OCI-LY7 (cell line): Measurements from ENCODE around the gene ZNF443. TPM values are rescaled to one million over a fixed set of nuclear protein-coding genes. Genes with fewer than 3 reads are reported as not detected.
"Not testable (repeated sequence)": the region's sequence is repeated elsewhere in the genome, so short reads cannot be mapped to it uniquely, and the experiment has no call there.

ENCODE experiments used
- BruUV-seq: library from RNA; stranded (reverse); fragments of 400-500 nt; replicated peaks from 2 replicates; lab custom pipeline; 2021; lab: Mats Ljungman, UMichigan
- CTCF ChIA-PET: fragments of 300-600 bp; sonication (Branson Sonifier 250); formaldehyde crosslinking; loops from one replicate; lab custom pipeline; 2022; ENCODE audit warnings: antibody characterized with exemption; ENCODE audit not compliant: unreplicated experiment; lab: Charles Lee
- POLR2A ChIA-PET: fragments of 300-600 bp; sonication (Branson Sonifier 250); formaldehyde crosslinking; loops from one replicate; lab custom pipeline; 2022; ENCODE audit warnings: antibody characterized with exemption; lab: Charles Lee
- DNase-seq: peaks from one replicate; pipeline ENCODE4 v3.0.0-alpha.2; 2015; ENCODE audit warnings: low spot score
- H2AFZ ChIP-seq: fragments of 200-600 bp; sonication (generic), shearing (Covaris generic); 2 replicates; pipeline ENCODE4 v1.6.1; 2014; ENCODE audit warnings: mild to moderate bottlenecking, antibody characterized with exemption, low read length, moderate library complexity
- H3K27ac ChIP-seq: fragments of 200-600 bp; sonication (generic); 2 replicates; pipeline ENCODE4 v1.5.1; 2014; ENCODE audit warnings: mixed run types, low read depth, mild to moderate bottlenecking, moderate library complexity, low read length, inconsistent platforms; ENCODE audit not compliant: poor library complexity, severe bottlenecking
- H3K36me3 ChIP-seq: fragments of 200-600 bp; sonication (generic); 2 replicates; pipeline ENCODE4 v1.6.1; 2014; ENCODE audit warnings: mild to moderate bottlenecking, antibody characterized with exemption, low read length, moderate library complexity, mixed read lengths; ENCODE audit not compliant: insufficient read depth
- H3K4me1 ChIP-seq: fragments of 200-600 bp; sonication (generic); 2 replicates; pipeline ENCODE4 v1.5.1; 2014; ENCODE audit warnings: mild to moderate bottlenecking, low read length; ENCODE audit not compliant: insufficient read depth, poor library complexity, severe bottlenecking
- H3K4me2 ChIP-seq: fragments of 200-600 bp; sonication (generic); 2 replicates; pipeline ENCODE4 v1.6.1; 2014; ENCODE audit warnings: mild to moderate bottlenecking, low read length
- H3K4me3 ChIP-seq: fragments of 200-600 bp; sonication (generic); 2 replicates; pipeline ENCODE4 v1.5.1; 2014; ENCODE audit warnings: mild to moderate bottlenecking, low read depth, low read length; ENCODE audit not compliant: poor library complexity, severe bottlenecking
- H3K79me2 ChIP-seq: fragments of 200-600 bp; sonication (generic); 2 replicates; pipeline ENCODE4 v1.6.1; 2016; ENCODE audit warnings: low read depth, mild to moderate bottlenecking, low read length, moderate library complexity, mixed read lengths; ENCODE audit not compliant: insufficient read depth
- H3K9me2 ChIP-seq: fragments of 200-600 bp; sonication (generic); 2 replicates; pipeline ENCODE4 v1.6.1; 2016; ENCODE audit warnings: mild to moderate bottlenecking, low read length, mixed read lengths; ENCODE audit not compliant: insufficient read depth
- H3K9me3 ChIP-seq: fragments of 200-600 bp; sonication (generic); 2 replicates; pipeline ENCODE4 v1.6.1; 2014; ENCODE audit warnings: mild to moderate bottlenecking, mixed run types, low read length, mixed read lengths
- H4K20me1 ChIP-seq: fragments of 200-600 bp; sonication (generic); 2 replicates; pipeline ENCODE4 v1.6.1; 2014; ENCODE audit warnings: mild to moderate bottlenecking, antibody characterized with exemption, low read length, moderate library complexity, mixed read lengths; ENCODE audit not compliant: insufficient read depth
- CTCF ChIP-seq: fragments of 200-600 bp; sonication (generic); conservative IDR thresholded peaks from 2 replicates; pipeline ENCODE4 v1.5.1; 2014; ENCODE audit warnings: mild to moderate bottlenecking, antibody characterized with exemption, low read length, moderate library complexity, mixed read lengths
- EZH2phosphoT487 ChIP-seq: fragments of 200-600 bp; sonication (generic); IDR thresholded peaks from 2 replicates; pipeline ENCODE4 v1.6.1; 2018; ENCODE audit warnings: low read depth, borderline replicate concordance, mild to moderate bottlenecking, mixed run types, antibody characterized with exemption, low read length, moderate library complexity, mixed read lengths
- intact Hi-C: fragments of 100-400 bp; cut with micrococcal nuclease; formaldehyde crosslinking; loops from one replicate; pipeline ENCODE4 v1.10.0; 2022; ENCODE audit not compliant: unreplicated experiment
- total RNA-seq, 2 experiments: library from RNA; depleted of rRNA in 1 of 2; stranded (reverse); fragments of >200 nt in 1 of 2; shearing (Covaris generic) in 1 of 2; gene quantifications; 2 replicates each; pipeline ENCODE4 v1.2.3, GENCODE V29; 2014 to 2022

The ZNF443 gene
- total RNA-seq, 2 experiments from 2014 or later = 2.6 to 4.5 TPM

- CTCF ChIA-PET, POLR2A ChIA-PET, H3K4me3 ChIP-seq: not testable (repeated sequence)
These were observed 54.5 kb downstream of the ZNF443 start for GRCh38 chr19:12386365-12386764.

DNA sequence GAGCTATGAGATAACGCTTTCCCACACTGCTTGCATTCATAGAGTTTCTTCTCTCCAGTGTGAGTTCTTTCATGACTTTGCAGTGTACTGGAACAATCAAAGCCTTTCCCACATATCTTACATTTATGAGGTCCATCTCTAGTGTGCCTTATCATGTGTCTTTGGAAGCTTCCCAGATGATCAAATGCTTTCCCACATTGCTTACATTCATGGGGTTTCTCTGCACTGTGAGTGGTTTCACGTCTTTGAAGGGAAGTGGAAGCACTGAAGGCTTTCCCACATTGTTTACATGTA is 60.4 kb downstream of the ZNF443 start:
- H3K27ac ChIP-seq = no peak overlapping the region
- no peak overlapping the region for H3K4me2 ChIP-seq
- H3K9me2 ChIP-seq = no peaks in the 10 kb centered on the region
- H3K4me1 ChIP-seq = no peaks in the 10 kb centered on the region
- TF ChIP-seq CTCF (no peak), EZH2phosphoT487 (no peak)
- no peak overlapping the region for H3K4me3 ChIP-seq
- CTCF ChIA-PET = no interaction called here
- no TSS peak for BruUV-seq
- no peak for DNase-seq
- POLR2A ChIA-PET = no interaction called here
- no peaks in the 10 kb centered on the region for H3K36me3 ChIP-seq
- H4K20me1 ChIP-seq = no peaks in the 10 kb centered on the region
- intact Hi-C loops = no loop called here
- H3K79me2 ChIP-seq = no peaks in the 10 kb centered on the region
- H3K9me3 ChIP-seq = no peaks in the 10 kb centered on the region
- no peak overlapping the region for H2AFZ ChIP-seq

More at GRCh38 chr19:12386365-12386764, 54.5 kb downstream of the ZNF443 start:
- H3K36me3 ChIP-seq = peaks cover 10% of the 10 kb centered on the region
- H3K9me3 ChIP-seq, H3K79me2 ChIP-seq, H3K4me2 ChIP-seq, intact Hi-C loops, H2AFZ ChIP-seq, H3K4me1 ChIP-seq, DNase-seq, H4K20me1 ChIP-seq, H3K27ac ChIP-seq, H3K9me2 ChIP-seq, BruUV-seq: not testable (repeated sequence)

DNA sequence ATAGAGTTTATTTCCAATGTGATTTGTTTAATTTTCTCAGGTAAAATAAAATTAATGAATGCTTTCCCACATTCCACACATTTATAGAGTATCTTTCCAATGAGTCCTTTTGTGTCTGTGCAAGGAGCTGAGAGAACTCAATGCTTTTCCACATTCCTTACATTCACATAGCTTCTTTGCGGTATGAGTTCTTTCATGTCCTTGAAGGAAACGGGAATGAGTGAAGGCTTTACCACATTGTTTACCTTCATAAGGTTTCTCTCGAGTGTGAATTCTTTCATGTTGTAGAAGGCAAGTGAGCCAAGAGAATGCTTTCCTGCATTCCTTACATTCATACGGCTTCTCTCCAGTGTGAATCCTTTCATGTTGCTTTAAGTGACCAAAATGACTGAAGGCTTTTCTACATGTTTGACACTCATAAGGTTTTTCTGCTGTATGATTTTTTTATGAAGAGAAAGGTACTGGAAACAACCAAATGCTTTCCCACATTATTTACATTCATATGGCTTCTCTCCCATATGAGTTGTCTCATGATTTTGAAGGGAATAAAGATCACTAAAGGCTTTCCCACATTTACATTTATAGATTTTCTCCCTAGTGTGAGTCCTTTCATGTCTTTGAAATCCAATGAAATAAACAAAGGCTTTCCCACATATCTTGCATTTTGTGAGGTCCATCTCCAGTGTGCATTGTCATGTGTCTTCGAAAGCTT is 60.9 kb downstream of the ZNF443 start:
- H4K20me1 ChIP-seq = no peaks in the 10 kb centered on the region
- H3K36me3 ChIP-seq = no peaks in the 10 kb centered on the region
- H3K27ac ChIP-seq = no peak overlapping the region
- BruUV-seq = no TSS peak
- H3K4me1 ChIP-seq = no peaks in the 10 kb centered on the region
- ChIA-PET CTCF (no interaction called here), POLR2A (interaction anchor here (0.7 kb wide), 1 partner anchor 366 kb away, joined by 6 read pairs; no protein-coding TSS in a partner anchor)
- H3K9me2 ChIP-seq = no peaks in the 10 kb centered on the region
- no peak for TF ChIP-seq EZH2phosphoT487
- TF ChIP-seq CTCF = no peak
- no peak for DNase-seq
- no peaks in the 10 kb centered on the region for H3K79me2 ChIP-seq
- intact Hi-C loops = no loop called here
- H2AFZ ChIP-seq = no peak overlapping the region
- no peak overlapping the region for H3K4me3 ChIP-seq
- H3K9me3 ChIP-seq = no peaks in the 10 kb centered on the region
- H3K4me2 ChIP-seq = no peak overlapping the region

Other genes starting within 250 kb of the ZNF443 start
- 4.1 and 4.6 TPM in 2 replicates for gene ZNF44, start 146.1 kb downstream of the ZNF443 start, total RNA-seq (2014; rRNA removed; shearing (Covaris generic))
- gene ZNF44, start 146.1 kb downstream of the ZNF443 start, total RNA-seq (2022) = 10.6 and 12.5 TPM in 2 replicates
- 3.2 and 5.9 TPM in 2 replicates for gene ZNF563, start 107.4 kb downstream of the ZNF443 start, total RNA-seq (2014; rRNA removed; shearing (Covaris generic))
- gene ZNF563, start 107.4 kb downstream of the ZNF443 start, total RNA-seq (2022) = 5.9 and 6.6 TPM in 2 replicates
- gene ZNF442, start 75.3 kb downstream of the ZNF443 start, total RNA-seq (2014; rRNA removed; shearing (Covaris generic)) = 0.19 TPM in 1 of 2 replicates, not detected in the other
- gene ZNF442, start 75.3 kb downstream of the ZNF443 start, total RNA-seq (2022) = 0.76 and 0.77 TPM in 2 replicates
- 3.8 and 6.2 TPM in 2 replicates for gene ZNF799, start 39.8 kb downstream of the ZNF443 start, total RNA-seq (2014; rRNA removed; shearing (Covaris generic))
- 7.8 and 8.1 TPM in 2 replicates for gene ZNF799, start 39.8 kb downstream of the ZNF443 start, total RNA-seq (2022)
- gene ZNF709, start 43.8 kb upstream of the ZNF443 start, total RNA-seq (2014; rRNA removed; shearing (Covaris generic)) = 3.4 and 5.3 TPM in 2 replicates
- 4.6 TPM in 2 replicates for gene ZNF709, start 43.8 kb upstream of the ZNF443 start, total RNA-seq (2022)
- 6.6 and 8.0 TPM in 2 replicates for gene ZNF564, start 110.5 kb upstream of the ZNF443 start, total RNA-seq (2014; rRNA removed; shearing (Covaris generic))
- 13.1 and 16.5 TPM in 2 replicates for gene ZNF564, start 110.5 kb upstream of the ZNF443 start, total RNA-seq (2022)
- 6.3 and 8.6 TPM in 2 replicates for gene ZNF490, start 169.8 kb upstream of the ZNF443 start, total RNA-seq (2014; rRNA removed; shearing (Covaris generic))
- 8.1 and 11.2 TPM in 2 replicates for gene ZNF490, start 169.8 kb upstream of the ZNF443 start, total RNA-seq (2022)
- 5.3 and 7.8 TPM in 2 replicates for gene ZNF791, start 169.9 kb upstream of the ZNF443 start, total RNA-seq (2014; rRNA removed; shearing (Covaris generic))
- gene ZNF791, start 169.9 kb upstream of the ZNF443 start, total RNA-seq (2022) = 17.1 and 18.2 TPM in 2 replicates
- 18.3 and 29.1 TPM in 2 replicates for gene MAN2B1, start 225.7 kb upstream of the ZNF443 start, total RNA-seq (2014; rRNA removed; shearing (Covaris generic))
- gene MAN2B1, start 225.7 kb upstream of the ZNF443 start, total RNA-seq (2022) = 88.2 and 88.7 TPM in 2 replicates
- 17.0 and 21.1 TPM in 2 replicates for gene WDR83, start 225.8 kb upstream of the ZNF443 start, total RNA-seq (2014; rRNA removed; shearing (Covaris generic))
- 14.0 and 15.9 TPM in 2 replicates for gene WDR83, start 225.8 kb upstream of the ZNF443 start, total RNA-seq (2022)
- 91.2 and 102 TPM in 2 replicates for gene DHPS, start 240.9 kb upstream of the ZNF443 start, total RNA-seq (2014; rRNA removed; shearing (Covaris generic))
- gene DHPS, start 240.9 kb upstream of the ZNF443 start, total RNA-seq (2022) = 101 and 122 TPM in 2 replicates
- gene GNG14, start 247.0 kb upstream of the ZNF443 start, total RNA-seq (2014; rRNA removed; shearing (Covaris generic)) = not detected in 2 replicates
- 0.93 TPM in 1 of 2 replicates, not detected in the other for gene GNG14, start 247.0 kb upstream of the ZNF443 start, total RNA-seq (2022)